IPS-18a (cell line): ENCODE results near the gene DDX39A.

ENCODE experiments used
- H3K27ac ChIP-seq: one replicate; pipeline ENCODE4 v1.5.1; 2013; ENCODE audit warnings: low read length
- H3K27me3 ChIP-seq: one replicate; pipeline ENCODE4 v1.6.1; 2013; ENCODE audit warnings: mild to moderate bottlenecking, low read length; ENCODE audit not compliant: control insufficient read depth, insufficient read depth
- H3K36me3 ChIP-seq: one replicate; pipeline ENCODE4 v1.6.1; 2013; ENCODE audit warnings: low read depth, low read length; ENCODE audit not compliant: control insufficient read depth
- H3K4me1 ChIP-seq: one replicate; pipeline ENCODE4 v1.6.1; 2013; ENCODE audit warnings: low read depth, low read length; ENCODE audit not compliant: control insufficient read depth
- H3K4me3 ChIP-seq: one replicate; pipeline ENCODE4 v1.5.1; 2013; ENCODE audit warnings: low read length
- H3K9ac ChIP-seq: one replicate; pipeline ENCODE4 v1.6.1; 2013; ENCODE audit warnings: mild to moderate bottlenecking, low read length, moderate library complexity
- H3K9me3 ChIP-seq: one replicate; pipeline ENCODE4 v1.6.1; 2013; ENCODE audit warnings: low read depth, low read length; ENCODE audit not compliant: control insufficient read depth

Gene DDX39A

DNA sequence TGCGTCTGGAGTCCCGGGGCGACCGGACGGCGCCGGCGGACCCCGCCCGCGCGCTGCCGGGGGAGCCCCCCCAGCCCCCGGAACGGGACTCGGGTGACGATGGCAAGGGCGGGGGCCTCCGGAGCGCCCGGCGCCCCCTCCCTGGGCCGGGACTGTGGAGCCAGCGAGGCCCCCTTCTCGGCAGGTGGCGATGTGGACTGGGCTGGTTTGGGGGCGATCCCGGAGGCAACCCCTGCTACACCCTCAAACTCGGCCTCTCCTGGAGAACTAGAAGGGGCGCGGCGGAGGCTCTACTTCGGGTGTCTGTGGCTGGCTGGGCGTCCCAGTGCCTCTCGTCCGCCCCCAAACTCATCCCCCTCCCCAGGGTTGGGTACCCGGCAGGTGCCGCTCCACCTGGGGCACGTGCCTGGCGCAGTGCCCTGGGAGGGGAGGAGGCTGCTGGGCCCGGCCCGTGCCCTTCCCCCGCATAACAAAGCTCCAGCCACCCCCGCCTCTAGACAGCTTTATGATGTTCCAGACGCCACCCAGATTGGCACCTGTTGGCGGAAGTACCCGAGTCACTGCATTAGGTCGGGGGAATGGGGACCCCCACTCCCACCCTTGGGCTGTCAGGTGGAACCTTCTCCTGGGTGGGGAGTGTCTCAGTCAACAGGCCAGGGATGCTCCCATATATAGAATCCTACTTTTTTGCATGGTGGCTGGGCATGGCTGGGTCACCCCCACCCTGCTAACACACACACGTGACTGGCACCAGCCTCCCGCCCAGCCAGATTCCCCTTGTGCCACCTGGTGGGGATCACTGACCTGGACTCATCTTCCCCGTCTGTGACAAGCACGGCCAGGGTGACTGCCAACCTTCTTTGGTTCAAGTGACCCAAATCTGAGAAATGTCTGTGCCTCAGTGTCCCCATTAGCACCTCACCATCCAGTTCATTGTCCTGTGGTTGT is 14.7 kb upstream of the DDX39A start:
- peak overlapping the region; percentile 69 for H3K4me3 ChIP-seq
- no peak overlapping the region for H3K27ac ChIP-seq
- H3K9me3 ChIP-seq, result no peaks in the 10 kb centered on the region
- H3K9ac ChIP-seq, result peak overlapping the region; percentile 50
- no peaks in the 10 kb centered on the region for H3K36me3 ChIP-seq
- no peaks in the 10 kb centered on the region for H3K4me1 ChIP-seq
- peaks cover 14% of the 10 kb centered on the region for H3K27me3 ChIP-seq

DNA sequence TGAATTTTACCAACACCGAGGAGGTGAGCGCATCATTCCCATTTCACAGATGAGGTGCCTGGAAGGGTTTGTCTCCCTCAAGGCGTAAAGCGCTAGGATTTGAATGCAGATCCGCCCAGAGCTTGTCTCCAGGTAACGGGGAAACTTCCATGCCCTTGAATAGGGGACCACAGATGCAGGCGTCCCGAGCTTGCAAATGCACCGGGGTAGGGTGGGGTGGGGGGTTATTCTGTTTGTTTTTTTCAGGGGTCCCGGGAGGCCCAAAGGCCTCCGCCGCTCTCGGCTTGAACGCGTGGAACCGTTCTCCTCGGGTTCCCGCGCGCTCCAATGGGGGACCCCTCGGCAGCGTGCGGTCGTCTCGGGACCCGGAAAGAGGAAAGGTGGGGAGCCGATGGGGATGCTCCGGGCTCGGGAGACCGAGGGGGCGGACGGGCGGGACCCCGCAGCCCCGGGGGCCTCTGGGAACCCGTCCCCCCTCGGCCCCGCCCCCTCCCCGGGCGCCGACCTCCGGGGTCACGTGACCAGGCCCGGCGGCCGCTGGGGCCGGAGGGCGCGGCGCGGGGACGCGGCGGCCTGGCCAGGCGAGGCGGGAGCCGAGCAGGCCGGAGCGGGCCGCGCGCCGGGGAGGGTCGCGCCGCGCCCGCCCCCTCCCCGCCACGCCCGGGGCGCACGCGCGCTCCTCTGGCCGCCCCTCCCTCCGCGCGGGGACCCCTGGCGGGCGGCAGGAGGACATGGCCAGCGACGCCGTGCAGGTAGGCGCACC is 13.8 kb upstream of the DDX39A start, which contains the start of gene PKN1:
Gene PKN1, plus strand, starts transcription at position 516 of the 763 bp plus-strand sequence. Its CDS starts 216 bp downstream, at position 732.
- Histone ChIP-seq H3K27ac (no peak within 1 kb of the TSS), H3K4me3 (peak within 1 kb of the TSS; percentile 74)

DNA sequence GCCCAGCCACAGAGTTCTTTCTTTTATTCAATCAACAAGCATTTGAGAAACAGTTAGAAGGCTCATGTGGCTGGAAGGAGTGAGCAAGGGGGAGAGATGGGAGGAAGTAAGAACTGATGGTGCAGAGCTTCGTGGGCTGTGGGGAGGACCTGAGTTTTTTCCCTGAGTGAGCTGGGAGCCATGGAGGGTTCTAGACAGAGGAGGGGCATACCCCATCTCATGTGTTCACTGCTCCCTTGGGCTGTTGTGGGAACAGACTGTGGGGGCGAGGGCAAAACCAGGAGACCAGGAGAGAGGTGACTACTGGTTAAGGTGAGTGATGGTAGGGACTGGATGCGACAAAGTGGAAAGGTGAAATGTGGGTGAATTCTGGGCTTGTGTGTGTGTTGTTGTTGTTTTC is 11.6 kb upstream of the DDX39A start:
- Histone ChIP-seq H3K27me3 (peaks cover 14% of the 10 kb centered on the region), H3K27ac (no peak overlapping the region), H3K9me3 (no peaks in the 10 kb centered on the region), H3K36me3 (no peaks in the 10 kb centered on the region), H3K4me3 (no peak overlapping the region), H3K9ac (no peak overlapping the region), H3K4me1 (no peaks in the 10 kb centered on the region)

More for the DNA sequence above, 13.8 kb upstream of the DDX39A start, which contains the start of gene PKN1:
- Histone ChIP-seq H3K36me3 (no peaks in the 10 kb centered on the region), H3K9ac (peak within 1 kb of the TSS; percentile 50), H3K4me1 (no peaks in the 10 kb centered on the region), H3K9me3 (no peaks in the 10 kb centered on the region), H3K27me3 (peaks cover 14% of the 10 kb centered on the region)

DNA sequence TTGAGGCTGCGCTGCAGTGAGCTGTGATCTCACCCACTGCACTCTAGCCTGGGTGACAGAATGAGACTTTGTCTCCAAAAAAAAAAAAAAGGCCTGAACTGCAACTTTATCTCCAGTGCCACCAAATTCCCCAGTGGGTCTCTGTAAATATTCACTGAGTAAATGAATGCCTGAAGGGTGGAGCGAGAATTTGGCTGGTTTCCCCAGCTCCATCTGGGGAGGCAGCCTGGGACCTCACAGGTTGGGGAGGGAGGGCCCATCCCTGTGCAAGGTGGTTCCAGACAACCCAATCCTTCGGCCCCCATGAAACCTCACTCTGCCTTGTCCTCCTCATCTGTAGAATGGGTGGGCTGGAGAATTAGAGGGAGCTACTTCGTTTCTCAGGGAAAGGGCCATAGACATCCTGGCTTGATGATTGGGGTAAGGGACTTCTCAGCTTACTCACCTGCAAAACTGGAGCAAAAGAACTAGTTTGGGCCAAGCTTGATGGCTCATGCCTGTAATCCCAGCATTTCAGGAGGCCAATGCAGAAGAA is 9.8 kb upstream of the DDX39A start:
- no peaks in the 10 kb centered on the region for H3K9me3 ChIP-seq
- H3K27me3 ChIP-seq, result peaks cover 14% of the 10 kb centered on the region
- H3K27ac ChIP-seq, result no peak overlapping the region
- no peaks in the 10 kb centered on the region for H3K36me3 ChIP-seq
- no peak overlapping the region for H3K9ac ChIP-seq
- no peak overlapping the region for H3K4me3 ChIP-seq
- H3K4me1 ChIP-seq, result no peaks in the 10 kb centered on the region

DNA sequence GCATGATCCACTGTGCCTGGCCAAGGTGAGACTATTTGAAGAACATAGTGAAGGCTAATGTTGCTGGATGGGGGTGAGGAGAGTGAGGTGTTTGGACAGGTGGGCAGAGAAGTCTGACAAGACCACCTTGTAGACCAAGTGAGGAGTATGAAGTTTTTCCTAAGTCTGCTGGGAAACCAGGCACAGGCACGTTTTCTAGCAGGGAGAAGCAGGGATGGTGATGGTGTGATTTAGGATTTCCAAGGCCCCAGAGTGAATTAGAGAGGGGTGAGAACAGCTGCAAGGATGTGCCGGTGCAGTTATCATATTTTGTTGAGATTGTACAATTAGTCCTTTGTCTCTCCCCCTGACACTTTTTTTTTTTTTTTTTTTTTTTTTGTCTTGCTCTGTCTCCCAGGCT is 8.3 kb upstream of the DDX39A start:
- Histone ChIP-seq H3K9me3 (no peaks in the 10 kb centered on the region), H3K27me3 (peaks cover 11% of the 10 kb centered on the region), H3K36me3 (no peaks in the 10 kb centered on the region), H3K9ac (no peak overlapping the region), H3K4me1 (peaks cover 3% of the 10 kb centered on the region), H3K4me3 (no peak overlapping the region), H3K27ac (no peak overlapping the region)

DNA sequence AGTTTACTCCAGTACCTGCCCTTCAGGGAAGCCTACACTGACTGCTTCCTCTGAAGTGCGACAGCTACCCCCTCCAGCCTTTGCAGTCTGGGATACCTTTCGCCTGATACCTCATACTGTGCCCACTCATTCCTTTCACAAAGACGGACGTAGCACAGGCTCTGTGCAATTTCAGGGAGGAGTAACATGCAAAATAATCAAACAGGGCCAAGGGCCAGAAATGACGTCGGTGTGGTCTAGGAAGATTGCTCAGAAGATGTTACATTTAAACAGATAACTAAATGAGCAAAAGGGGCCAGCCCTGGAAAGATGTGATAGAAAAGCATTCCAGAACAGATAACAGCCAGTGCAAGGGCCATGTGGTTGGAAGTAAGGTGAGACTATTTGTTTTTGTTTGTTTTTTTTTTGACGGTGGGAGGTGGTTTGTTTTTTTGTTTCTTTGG is 6.6 kb upstream of the DDX39A start:
- Histone ChIP-seq H3K9me3 (no peaks in the 10 kb centered on the region), H3K9ac (no peak overlapping the region), H3K4me1 (peaks cover 3% of the 10 kb centered on the region), H3K27me3 (no peaks in the 10 kb centered on the region), H3K4me3 (no peak overlapping the region), H3K27ac (no peak overlapping the region), H3K36me3 (no peaks in the 10 kb centered on the region)

DNA sequence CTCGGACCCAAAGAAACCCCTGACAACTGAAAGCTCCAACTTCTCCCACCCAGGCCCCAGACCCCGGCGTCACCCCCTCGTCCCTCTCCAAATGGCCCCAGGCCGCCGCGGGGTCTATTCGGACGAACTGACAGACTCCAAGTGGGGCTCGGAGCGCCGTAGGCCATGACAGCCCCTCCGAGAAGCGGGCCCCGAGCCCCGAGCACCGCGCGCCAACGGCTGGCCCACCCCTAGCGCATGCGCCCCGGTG is 360 bp downstream of the DDX39A start:
- H3K9me3 ChIP-seq, result no peaks in the 10 kb centered on the region
- no peaks in the 10 kb centered on the region for H3K27me3 ChIP-seq
- H3K4me3 ChIP-seq, result peak overlapping the region; percentile 92
- H3K36me3 ChIP-seq, result peaks cover 4% of the 10 kb centered on the region
- H3K27ac ChIP-seq, result no peak overlapping the region
- peaks cover 3% of the 10 kb centered on the region for H3K4me1 ChIP-seq
- peak overlapping the region; percentile 78 for H3K9ac ChIP-seq

DNA sequence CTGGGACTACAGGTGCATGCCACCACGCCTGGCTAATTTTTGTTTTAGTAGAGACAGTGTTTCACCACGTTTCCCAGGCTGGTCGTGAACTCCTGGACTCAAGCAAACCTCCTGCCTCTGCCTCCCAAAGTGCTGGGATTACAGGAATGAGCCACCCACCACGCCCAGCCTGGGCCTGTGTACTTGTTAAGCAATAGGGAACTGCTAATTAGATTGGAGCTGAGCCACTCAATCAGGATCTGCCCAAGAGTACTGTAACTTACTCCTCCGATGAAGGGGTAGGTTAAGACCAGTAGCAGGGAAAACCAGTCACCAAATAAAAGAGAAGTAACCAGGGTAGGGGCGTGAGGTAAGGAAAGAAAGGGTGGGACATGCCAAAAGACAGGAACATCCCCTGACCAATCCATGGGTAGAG is 2.3 kb downstream of the DDX39A start:
- Histone ChIP-seq H3K4me1 (no peaks in the 10 kb centered on the region), H3K9ac (no peak overlapping the region), H3K36me3 (peaks cover 16% of the 10 kb centered on the region), H3K4me3 (no peak overlapping the region), H3K9me3 (no peaks in the 10 kb centered on the region), H3K27ac (no peak overlapping the region), H3K27me3 (no peaks in the 10 kb centered on the region)

DNA sequence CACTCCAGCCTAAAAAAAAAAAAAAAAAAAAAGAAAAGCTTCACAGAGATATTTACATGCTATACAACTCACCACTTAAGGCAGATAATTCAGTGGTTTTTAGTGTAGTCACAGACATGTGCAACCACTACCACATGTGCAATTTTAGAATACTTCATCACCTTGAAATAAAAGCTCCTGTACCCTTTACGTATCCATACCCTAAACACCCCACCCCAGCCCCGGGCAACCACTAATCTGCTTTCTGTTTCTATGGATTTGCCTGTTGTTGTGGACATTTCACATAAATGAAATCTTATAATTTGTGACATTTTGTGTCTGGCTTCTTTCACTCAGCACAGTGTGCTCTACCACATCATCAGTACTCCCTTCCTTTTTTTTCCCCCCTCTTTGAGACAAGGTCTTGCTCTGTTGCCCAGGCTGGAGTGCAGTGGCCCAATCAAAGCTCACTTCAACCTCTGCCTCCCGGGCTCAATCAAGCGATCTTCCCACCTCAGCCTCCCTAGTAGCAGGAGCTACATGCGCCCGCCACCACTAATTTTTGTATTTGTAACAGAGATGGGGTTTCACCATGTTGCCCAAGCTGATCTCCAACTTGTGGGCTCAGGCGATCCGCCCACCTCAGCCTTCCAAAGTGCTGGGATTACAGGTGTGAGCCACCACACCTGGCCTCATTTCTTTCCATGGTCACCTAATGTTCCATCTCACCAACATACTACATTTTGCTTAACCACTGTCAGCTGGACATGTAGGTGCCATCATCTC is 4.0 kb downstream of the DDX39A start:
- H3K27me3 ChIP-seq, result no peaks in the 10 kb centered on the region
- peaks cover 34% of the 10 kb centered on the region for H3K36me3 ChIP-seq
- H3K4me1 ChIP-seq, result no peaks in the 10 kb centered on the region
- no peak overlapping the region for H3K4me3 ChIP-seq
- no peak overlapping the region for H3K27ac ChIP-seq
- H3K9ac ChIP-seq, result no peak overlapping the region
- no peaks in the 10 kb centered on the region for H3K9me3 ChIP-seq

DNA sequence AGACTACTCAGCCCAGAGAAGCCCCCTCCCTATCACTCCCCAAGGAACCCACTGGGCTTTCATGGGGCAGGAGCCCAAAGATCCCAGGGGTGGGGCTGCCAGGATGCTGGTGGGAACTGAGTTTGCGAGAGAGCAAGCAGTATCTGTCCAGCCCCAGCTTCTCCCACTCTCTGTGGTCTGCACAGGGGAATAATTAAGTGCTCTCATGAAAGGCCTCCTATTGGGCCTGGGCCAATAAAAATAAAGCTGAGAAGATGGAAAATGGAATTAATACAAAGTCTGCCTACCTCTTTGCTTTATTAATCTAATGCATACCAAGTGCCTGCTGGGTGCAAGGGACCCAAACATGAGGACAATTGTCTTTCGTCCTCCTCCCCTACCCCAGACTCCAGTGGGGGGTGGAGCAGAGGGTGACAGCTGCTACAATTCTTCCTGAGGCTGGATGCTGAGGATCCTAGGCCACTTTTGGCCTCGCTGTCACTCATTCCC is 5.4 kb downstream of the DDX39A start:
- no peak overlapping the region for H3K27ac ChIP-seq
- no peaks in the 10 kb centered on the region for H3K9me3 ChIP-seq
- no peak overlapping the region for H3K4me3 ChIP-seq
- no peak overlapping the region for H3K9ac ChIP-seq
- no peaks in the 10 kb centered on the region for H3K4me1 ChIP-seq
- no peaks in the 10 kb centered on the region for H3K27me3 ChIP-seq
- peaks cover 47% of the 10 kb centered on the region for H3K36me3 ChIP-seq
